GM23338 (cell line): ENCODE results near the gene TAF9B. TPM values are rescaled to one million over a fixed set of nuclear protein-coding genes. Genes with fewer than 3 reads are reported as not detected.

Experiments
- ATAC-seq: fragments of 200-7000 bp; cut with Tn5 transposase; 3 replicates; pipeline ENCODE4 v1.9.1; 2020
- DNase-seq: peaks from one replicate; pipeline ENCODE4 v3.0.0-alpha.2; 2015; ENCODE audit warnings: low spot score
- H2AFZ ChIP-seq: fragments of 200-600 bp; sonication (generic); 2 replicates; pipeline ENCODE4 v1.8.0; 2016; ENCODE audit warnings: antibody characterized with exemption, mild to moderate bottlenecking, moderate library complexity
- H3F3A ChIP-seq: fragments of 200-600 bp; sonication (generic); replicated peaks from 2 replicates; pipeline ENCODE4 v1.8.0; 2017; ENCODE audit warnings: antibody characterized with exemption, mixed run types, low read depth
- H3K27ac ChIP-seq: fragments of 200-600 bp; sonication (generic); 2 replicates; pipeline ENCODE4 v1.6.1; 2016; ENCODE audit warnings: low read depth
- H3K27me3 ChIP-seq: fragments of 200-600 bp; sonication (generic); 2 replicates; pipeline ENCODE4 v1.8.0; 2016; ENCODE audit warnings: mild to moderate bottlenecking, mixed run types, moderate library complexity; ENCODE audit not compliant: insufficient read depth
- H3K36me3 ChIP-seq: fragments of 200-600 bp; sonication (generic); 2 replicates; pipeline ENCODE4 v1.8.0; 2016; ENCODE audit warnings: mild to moderate bottlenecking; ENCODE audit not compliant: insufficient read depth
- H3K4me1 ChIP-seq: fragments of 200-600 bp; sonication (generic); 2 replicates; pipeline ENCODE4 v1.8.0; 2016; ENCODE audit warnings: mild to moderate bottlenecking, moderate library complexity; ENCODE audit not compliant: insufficient read depth
- H3K4me2 ChIP-seq: fragments of 200-600 bp; sonication (generic); 2 replicates; pipeline ENCODE4 v1.7.1; 2017; ENCODE audit warnings: mixed run types
- H3K4me3 ChIP-seq: fragments of 200-600 bp; sonication (generic); 2 replicates; pipeline ENCODE4 v1.6.1; 2016; ENCODE audit warnings: mixed run types
- H3K79me2 ChIP-seq: fragments of 200-600 bp; sonication (generic); replicated peaks from 2 replicates; pipeline ENCODE4 v1.8.0; 2017; ENCODE audit warnings: mild to moderate bottlenecking; ENCODE audit not compliant: insufficient read depth
- H3K9me2 ChIP-seq: fragments of 200-600 bp; sonication (generic); 2 replicates; pipeline ENCODE4 v1.8.0; 2017; ENCODE audit not compliant: insufficient read depth
- H4K20me1 ChIP-seq: fragments of 200-600 bp; sonication (generic); replicated peaks from 2 replicates; pipeline ENCODE4 v1.8.0; 2017; ENCODE audit warnings: mild to moderate bottlenecking; ENCODE audit not compliant: insufficient read depth
- H3K27ac Mint-ChIP-seq: 2 replicates; pipeline ENCODE4 v1.8.0; 2020; ENCODE audit warnings: inconsistent platforms, mild to moderate bottlenecking, moderate library complexity, mixed read lengths
- H3K27me3 Mint-ChIP-seq: 3 replicates; pipeline ENCODE4 v1.8.0; 2022; ENCODE audit warnings: low read depth, mild to moderate bottlenecking, moderate library complexity, mixed read lengths, inconsistent platforms; ENCODE audit not compliant: insufficient read depth, poor library complexity
- H3K36me3 Mint-ChIP-seq: 3 replicates; pipeline ENCODE4 v1.8.0; 2021; ENCODE audit warnings: low read depth, mild to moderate bottlenecking, inconsistent platforms, moderate library complexity, mixed read lengths
- H3K4me1 Mint-ChIP-seq: 3 replicates; pipeline ENCODE4 v1.8.0; 2020; ENCODE audit warnings: mild to moderate bottlenecking, inconsistent platforms, mixed read lengths
- H3K4me3 Mint-ChIP-seq: 3 replicates; pipeline ENCODE4 v1.8.0; 2021; ENCODE audit warnings: moderate library complexity, mild to moderate bottlenecking, inconsistent platforms, mixed read lengths
- H3K9me3 Mint-ChIP-seq: 3 replicates; pipeline ENCODE4 v1.8.0; 2020; ENCODE audit warnings: moderate library complexity, mild to moderate bottlenecking, inconsistent platforms, mixed read lengths
- CREB1 ChIP-seq: fragments of 250-450 bp; sonication (Bioruptor Pico); IDR thresholded peaks from 2 replicates; pipeline ENCODE4 v1.5.0; 2020; ENCODE audit warnings: low read depth, mild to moderate bottlenecking, moderate library complexity
- EZH2 ChIP-seq: fragments of 200-600 bp; sonication (generic); IDR thresholded peaks from one replicate; pipeline ENCODE4 v1.8.0; 2017; ENCODE audit warnings: antibody characterized with exemption, mild to moderate bottlenecking, low read depth; ENCODE audit not compliant: unreplicated experiment
- EZH2phosphoT487 ChIP-seq: fragments of 200-600 bp; sonication (generic); IDR thresholded peaks from one replicate; pipeline ENCODE4 v1.8.1; 2018; ENCODE audit warnings: antibody characterized with exemption; ENCODE audit not compliant: unreplicated experiment
- JUNB ChIP-seq: IDR thresholded peaks from one replicate; pipeline ENCODE4 v1.6.1; 2016; ENCODE audit warnings: antibody characterized with exemption; ENCODE audit not compliant: unreplicated experiment
- NANOG ChIP-seq: IDR thresholded peaks from 2 replicates; pipeline ENCODE4 v1.6.1; 2016; ENCODE audit warnings: antibody characterized with exemption, borderline replicate concordance
- POLR2AphosphoS5 ChIP-seq: IDR thresholded peaks from 2 replicates; pipeline ENCODE4 v1.6.1; 2016; ENCODE audit warnings: antibody characterized with exemption, low read depth
- STAT1 ChIP-seq: IDR thresholded peaks from one replicate; pipeline ENCODE4 v1.6.1; 2016; ENCODE audit warnings: antibody characterized with exemption; ENCODE audit not compliant: unreplicated experiment
- ZNF114 ChIP-seq: fragments of 250-450 bp; sonication (Bioruptor Pico); IDR thresholded peaks from 2 replicates; pipeline ENCODE4 v1.5.0; 2020; ENCODE audit warnings: mild to moderate bottlenecking, moderate library complexity
- ZNF331 ChIP-seq: fragments of 250-450 bp; sonication (Bioruptor Pico); IDR thresholded peaks from 2 replicates; pipeline ENCODE4 v1.5.0; 2020; ENCODE audit warnings: low read depth, mild to moderate bottlenecking, moderate library complexity
- polyA plus RNA-seq: library from polyadenylated mRNA; unstranded; fragments of >200 nt; fragmentation: Nextera tagmentation; extraction: Ambion mirVana; gene quantifications from 2 replicates; pipeline ENCODE4 v1.2.1, GENCODE V29; 2016
- total RNA-seq: library from RNA; depleted of rRNA; stranded (reverse); fragments of >200 nt; shearing (Covaris generic); gene quantifications from 2 replicates; pipeline ENCODE4 v1.2.3, GENCODE V29; 2014
- TF ChIP-seq, protein P1 (sequence below), 2 experiments: fragments of 200-600 bp in 1 of 2; sonication (generic) in 1 of 2; conservative IDR thresholded peaks; 2 replicates each; pipeline versions ENCODE4 v1.5.1 to v1.6.1; 2016 to 2017; ENCODE audit warnings: antibody characterized with exemption in 2 of 2, low read depth in 2 of 2, mild to moderate bottlenecking in 2 of 2, moderate library complexity in 1 of 2
- TF ChIP-seq, protein P2 (sequence below): fragments of 250-450 bp; sonication (Bioruptor Pico); IDR thresholded peaks from 2 replicates; pipeline ENCODE4 v1.5.0; 2020; ENCODE audit warnings: mild to moderate bottlenecking, moderate library complexity

Gene TAF9B
- total and polyA plus RNA-seq, 2 experiments from 2014 or later = 23.1 to 37.8 TPM

DNA sequence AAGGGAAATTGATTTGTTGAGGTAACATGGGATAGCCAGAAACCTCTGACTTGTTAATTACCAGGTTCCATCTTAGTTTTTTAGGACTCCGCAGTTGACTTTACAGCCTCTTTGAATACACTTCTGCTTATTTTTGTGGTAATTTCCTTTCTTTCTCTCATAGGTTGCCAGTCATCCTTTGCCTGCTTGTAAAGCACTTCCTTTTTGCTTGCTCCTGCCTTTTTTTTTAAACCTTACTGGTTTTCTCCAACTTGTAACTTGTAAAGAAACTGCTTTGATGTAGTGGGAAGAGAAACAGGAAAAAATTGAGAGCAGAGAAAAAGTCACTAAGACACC is 32.8 kb downstream of the TAF9B start:
- H3K4me3 ChIP-seq = peak overlapping the region; percentile 92
- Mint-ChIP-seq H3K4me3 (peak overlapping the region; percentile 93), H3K27ac (no peak overlapping the region), H3K4me1 (peaks cover 37% of the 10 kb centered on the region), H3K27me3 (peaks cover 5% of the 10 kb centered on the region), H3K9me3 (no peaks in the 10 kb centered on the region), H3K36me3 (peaks cover 41% of the 10 kb centered on the region)
- peaks cover 37% of the 10 kb centered on the region for H4K20me1 ChIP-seq
- no peak overlapping the region for H2AFZ ChIP-seq
- peaks cover 74% of the 10 kb centered on the region for H3K79me2 ChIP-seq
- peaks cover 12% of the 10 kb centered on the region; the same call in 1 of the 2 replicates for H3K36me3 ChIP-seq
- H3K27ac ChIP-seq = no peak overlapping the region
- no peaks in the 10 kb centered on the region for H3K27me3 ChIP-seq
- ATAC-seq (no peak), DNase-seq (no peak)
- peaks cover 25% of the 10 kb centered on the region for H3K4me1 ChIP-seq
- H3K4me2 ChIP-seq = peak overlapping the region; percentile 90
- H3K9me2 ChIP-seq = no peaks in the 10 kb centered on the region
- H3F3A ChIP-seq = 0 out of 2 replicates have a peak, but pooled peaks cover 3% of the 10 kb centered on the region
- TF ChIP-seq ZNF114 (CRISPR knock-in tag) (no peak), CREB1 (CRISPR knock-in tag) (no peak), JUNB (no peak), EZH2phosphoT487 (no peak), ZNF331 (CRISPR knock-in tag) (no peak), POLR2AphosphoS5 (no peak), NANOG (no peak), STAT1 (no peak), EZH2 (no peak)
- TF ChIP-seq, protein P1, sequence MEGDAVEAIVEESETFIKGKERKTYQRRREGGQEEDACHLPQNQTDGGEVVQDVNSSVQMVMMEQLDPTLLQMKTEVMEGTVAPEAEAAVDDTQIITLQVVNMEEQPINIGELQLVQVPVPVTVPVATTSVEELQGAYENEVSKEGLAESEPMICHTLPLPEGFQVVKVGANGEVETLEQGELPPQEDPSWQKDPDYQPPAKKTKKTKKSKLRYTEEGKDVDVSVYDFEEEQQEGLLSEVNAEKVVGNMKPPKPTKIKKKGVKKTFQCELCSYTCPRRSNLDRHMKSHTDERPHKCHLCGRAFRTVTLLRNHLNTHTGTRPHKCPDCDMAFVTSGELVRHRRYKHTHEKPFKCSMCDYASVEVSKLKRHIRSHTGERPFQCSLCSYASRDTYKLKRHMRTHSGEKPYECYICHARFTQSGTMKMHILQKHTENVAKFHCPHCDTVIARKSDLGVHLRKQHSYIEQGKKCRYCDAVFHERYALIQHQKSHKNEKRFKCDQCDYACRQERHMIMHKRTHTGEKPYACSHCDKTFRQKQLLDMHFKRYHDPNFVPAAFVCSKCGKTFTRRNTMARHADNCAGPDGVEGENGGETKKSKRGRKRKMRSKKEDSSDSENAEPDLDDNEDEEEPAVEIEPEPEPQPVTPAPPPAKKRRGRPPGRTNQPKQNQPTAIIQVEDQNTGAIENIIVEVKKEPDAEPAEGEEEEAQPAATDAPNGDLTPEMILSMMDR (conservative IDR thresholded peaks at IDR 0.05; ENCODE audit: low read depth in 2 of 2) = no peak
- TF ChIP-seq, protein P2, sequence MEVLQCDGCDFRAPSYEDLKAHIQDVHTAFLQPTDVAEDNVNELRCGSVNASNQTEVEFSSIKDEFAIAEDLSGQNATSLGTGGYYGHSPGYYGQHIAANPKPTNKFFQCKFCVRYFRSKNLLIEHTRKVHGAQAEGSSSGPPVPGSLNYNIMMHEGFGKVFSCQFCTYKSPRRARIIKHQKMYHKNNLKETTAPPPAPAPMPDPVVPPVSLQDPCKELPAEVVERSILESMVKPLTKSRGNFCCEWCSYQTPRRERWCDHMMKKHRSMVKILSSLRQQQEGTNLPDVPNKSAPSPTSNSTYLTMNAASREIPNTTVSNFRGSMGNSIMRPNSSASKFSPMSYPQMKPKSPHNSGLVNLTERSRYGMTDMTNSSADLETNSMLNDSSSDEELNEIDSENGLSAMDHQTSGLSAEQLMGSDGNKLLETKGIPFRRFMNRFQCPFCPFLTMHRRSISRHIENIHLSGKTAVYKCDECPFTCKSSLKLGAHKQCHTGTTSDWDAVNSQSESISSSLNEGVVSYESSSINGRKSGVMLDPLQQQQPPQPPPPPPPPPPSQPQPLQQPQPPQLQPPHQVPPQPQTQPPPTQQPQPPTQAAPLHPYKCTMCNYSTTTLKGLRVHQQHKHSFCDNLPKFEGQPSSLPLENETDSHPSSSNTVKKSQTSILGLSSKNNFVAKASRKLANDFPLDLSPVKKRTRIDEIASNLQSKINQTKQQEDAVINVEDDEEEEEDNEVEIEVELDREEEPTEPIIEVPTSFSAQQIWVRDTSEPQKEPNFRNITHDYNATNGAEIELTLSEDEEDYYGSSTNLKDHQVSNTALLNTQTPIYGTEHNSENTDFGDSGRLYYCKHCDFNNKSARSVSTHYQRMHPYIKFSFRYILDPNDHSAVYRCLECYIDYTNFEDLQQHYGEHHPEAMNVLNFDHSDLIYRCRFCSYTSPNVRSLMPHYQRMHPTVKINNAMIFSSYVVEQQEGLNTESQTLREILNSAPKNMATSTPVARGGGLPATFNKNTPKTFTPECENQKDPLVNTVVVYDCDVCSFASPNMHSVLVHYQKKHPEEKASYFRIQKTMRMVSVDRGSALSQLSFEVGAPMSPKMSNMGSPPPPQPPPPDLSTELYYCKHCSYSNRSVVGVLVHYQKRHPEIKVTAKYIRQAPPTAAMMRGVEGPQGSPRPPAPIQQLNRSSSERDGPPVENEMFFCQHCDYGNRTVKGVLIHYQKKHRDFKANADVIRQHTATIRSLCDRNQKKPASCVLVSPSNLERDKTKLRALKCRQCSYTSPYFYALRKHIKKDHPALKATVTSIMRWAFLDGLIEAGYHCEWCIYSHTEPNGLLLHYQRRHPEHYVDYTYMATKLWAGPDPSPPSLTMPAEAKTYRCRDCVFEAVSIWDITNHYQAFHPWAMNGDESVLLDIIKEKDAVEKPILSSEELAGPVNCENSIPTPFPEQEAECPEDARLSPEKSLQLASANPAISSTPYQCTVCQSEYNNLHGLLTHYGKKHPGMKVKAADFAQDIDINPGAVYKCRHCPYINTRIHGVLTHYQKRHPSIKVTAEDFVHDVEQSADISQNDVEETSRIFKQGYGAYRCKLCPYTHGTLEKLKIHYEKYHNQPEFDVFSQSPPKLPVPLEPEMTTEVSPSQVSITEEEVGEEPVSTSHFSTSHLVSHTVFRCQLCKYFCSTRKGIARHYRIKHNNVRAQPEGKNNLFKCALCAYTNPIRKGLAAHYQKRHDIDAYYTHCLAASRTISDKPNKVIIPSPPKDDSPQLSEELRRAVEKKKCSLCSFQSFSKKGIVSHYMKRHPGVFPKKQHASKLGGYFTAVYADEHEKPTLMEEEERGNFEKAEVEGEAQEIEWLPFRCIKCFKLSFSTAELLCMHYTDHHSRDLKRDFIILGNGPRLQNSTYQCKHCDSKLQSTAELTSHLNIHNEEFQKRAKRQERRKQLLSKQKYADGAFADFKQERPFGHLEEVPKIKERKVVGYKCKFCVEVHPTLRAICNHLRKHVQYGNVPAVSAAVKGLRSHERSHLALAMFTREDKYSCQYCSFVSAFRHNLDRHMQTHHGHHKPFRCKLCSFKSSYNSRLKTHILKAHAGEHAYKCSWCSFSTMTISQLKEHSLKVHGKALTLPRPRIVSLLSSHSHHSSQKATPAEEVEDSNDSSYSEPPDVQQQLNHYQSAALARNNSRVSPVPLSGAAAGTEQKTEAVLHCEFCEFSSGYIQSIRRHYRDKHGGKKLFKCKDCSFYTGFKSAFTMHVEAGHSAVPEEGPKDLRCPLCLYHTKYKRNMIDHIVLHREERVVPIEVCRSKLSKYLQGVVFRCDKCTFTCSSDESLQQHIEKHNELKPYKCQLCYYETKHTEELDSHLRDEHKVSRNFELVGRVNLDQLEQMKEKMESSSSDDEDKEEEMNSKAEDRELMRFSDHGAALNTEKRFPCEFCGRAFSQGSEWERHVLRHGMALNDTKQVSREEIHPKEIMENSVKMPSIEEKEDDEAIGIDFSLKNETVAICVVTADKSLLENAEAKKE (CRISPR knock-in tag) = no peak
